ENCODE results near the gene VAMP7. TPM values are rescaled to one million over a fixed set of nuclear protein-coding genes. Genes with fewer than 3 reads are reported as not detected.

Gene VAMP7
- total and polyA plus RNA-seq, 9 of the 15 experiments (the other 6 are each of a cell fraction or from before 2014, with no cell fraction given): 38.4 to 100 (median 67.7) TPM

DNA sequence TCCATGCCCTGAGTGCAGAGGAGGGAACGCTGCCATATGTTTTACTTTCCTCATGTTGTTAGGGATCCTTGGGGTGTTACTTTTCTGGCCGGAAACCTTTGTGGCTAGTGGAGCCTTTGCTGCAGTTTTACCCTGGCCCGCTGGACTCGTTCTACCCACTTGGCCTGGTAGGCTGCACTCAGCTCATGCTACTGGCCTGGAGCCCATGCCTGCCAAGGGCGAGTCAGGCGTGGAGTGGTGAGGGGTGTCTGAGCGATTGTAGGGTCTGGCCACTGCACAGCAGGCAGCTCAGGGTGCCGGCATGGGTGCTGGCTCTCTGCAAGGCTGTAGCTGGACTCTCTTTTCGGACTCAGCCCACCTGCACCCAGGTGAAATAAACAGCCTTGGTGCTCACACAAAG is 75.0 kb downstream of the VAMP7 start:
- H3K27ac ChIP-seq (ENCODE audit: extremely low read depth, low read depth, low read length): no peak overlapping the region
- H3K4me3 ChIP-seq: no peak overlapping the region
- in situ Hi-C loops (cut with MboI): no loop called here
- intact Hi-C loops (cut with micrococcal nuclease): no loop called here
- H3K9me3 ChIP-seq (replicated peaks; ENCODE audit: control insufficient read depth, insufficient read depth, low read depth, low read length): no peaks in the 10 kb centered on the region
- no peaks in the 10 kb centered on the region for H3K36me3 ChIP-seq (ENCODE audit: control insufficient read depth, insufficient read depth, low read length)
- CTCF ChIA-PET (ENCODE audit: low intra/inter-chr PET ratio): no interaction called here
- H3K9ac ChIP-seq (ENCODE audit: insufficient read depth in 1 of 2, low read depth in 2 of 2, low read length in 2 of 2): no peak overlapping the region
- no TSS peak for BruUV-seq (replicated peaks)
- no peak overlapping the region for H3K4me2 ChIP-seq (ENCODE audit: insufficient read depth, low read length)
- no peaks in the 10 kb centered on the region for H3K9me1 ChIP-seq (ENCODE audit: control insufficient read depth, insufficient read depth, low read length)
- H2AFZ ChIP-seq (ENCODE audit: low read depth, low read length): no peak overlapping the region
- FAIRE-seq: no peak
- no peaks in the 10 kb centered on the region for H4K20me1 ChIP-seq (replicated peaks; ENCODE audit: control insufficient read depth, insufficient read depth, low read length)
- H3K27me3 ChIP-seq (ENCODE audit: control insufficient read depth in 2 of 2, insufficient read depth in 2 of 2, low read length in 2 of 2): no peaks in the 10 kb centered on the region
- peaks cover 0 to 26% of the 10 kb centered on the region in 2 experiments; a peak in 4 of 5 replicates for H3K4me1 ChIP-seq (replicated peaks in 1 of 2; ENCODE audit: control insufficient read depth in 2 of 2, insufficient read depth in 2 of 2, low read length in 2 of 2)
- POLR2A ChIA-PET: no interaction called here
- H3K79me2 ChIP-seq (ENCODE audit: control insufficient read depth, insufficient read depth, low read length): no peaks in the 10 kb centered on the region
- 89% methylated on average over 9 of the region's 9 CpGs for WGBS (ENCODE audit: insufficient coverage, low coverage, missing lambda C conversion rate)
- no peak for DNase-seq (ENCODE audit: extremely low read depth in 1 of 4, low spot score in 3 of 4)
- TF ChIP-seq PRPF4 (IDR thresholded peaks at IDR 0.05; ENCODE audit: insufficient read depth, low read depth, low read length, poor library complexity, severe bottlenecking) (no peak), TOE1 (IDR thresholded peaks at IDR 0.05; ENCODE audit: borderline replicate concordance) (no peak), TOE1 (CRISPR knock-in tag; IDR thresholded peaks at IDR 0.05; ENCODE audit: borderline replicate concordance, low read depth) (no peak), TEAD2 (tag; IDR thresholded peaks at IDR 0.05) (no peak), PHTF2 (CRISPR knock-in tag; IDR thresholded peaks at IDR 0.05) (no peak), SMC3 (conservative IDR thresholded peaks at IDR 0.05; ENCODE audit: insufficient read depth, low read depth, low read length) (no peak), PHF21A (IDR thresholded peaks at IDR 0.05; ENCODE audit: borderline replicate concordance, low read depth) (no peak), NR2F6 (CRISPR knock-in tag; IDR thresholded peaks at IDR 0.05) (no peak), SNRNP70 (optimal IDR thresholded peaks at IDR 0.05; ENCODE audit: low read depth, low read length) (no peak), PTRF (tag; IDR thresholded peaks at IDR 0.05) (no peak), POLR3G (IDR thresholded peaks at IDR 0.05; ENCODE audit: extremely low read depth, insufficient read length, insufficient replicate concordance) (no peak), BHLHE40 (IDR thresholded peaks at IDR 0.05; ENCODE audit: low read length) (no peak)
- TF ChIP-seq, protein P1, sequence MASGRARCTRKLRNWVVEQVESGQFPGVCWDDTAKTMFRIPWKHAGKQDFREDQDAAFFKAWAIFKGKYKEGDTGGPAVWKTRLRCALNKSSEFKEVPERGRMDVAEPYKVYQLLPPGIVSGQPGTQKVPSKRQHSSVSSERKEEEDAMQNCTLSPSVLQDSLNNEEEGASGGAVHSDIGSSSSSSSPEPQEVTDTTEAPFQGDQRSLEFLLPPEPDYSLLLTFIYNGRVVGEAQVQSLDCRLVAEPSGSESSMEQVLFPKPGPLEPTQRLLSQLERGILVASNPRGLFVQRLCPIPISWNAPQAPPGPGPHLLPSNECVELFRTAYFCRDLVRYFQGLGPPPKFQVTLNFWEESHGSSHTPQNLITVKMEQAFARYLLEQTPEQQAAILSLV (tag; IDR thresholded peaks at IDR 0.05): no peak
- no peak for ATAC-seq
